Brain microvascular endothelial cell (primary cell): Measurements from ENCODE around the gene UBA52.
A peak's percentile ranks its signal among the peaks of the same experiment; 100 is the strongest.

ENCODE experiments used
- DNase-seq: peaks from one replicate; pipeline ENCODE4 v3.0.0-alpha.2; 2020
- H3K27ac ChIP-seq: fragments of 250-450 bp; sonication (Bioruptor Pico); 2 replicates; pipeline ENCODE4 v1.5.1; 2020; ENCODE audit warnings: mild to moderate bottlenecking, moderate library complexity
- H3K27me3 ChIP-seq: fragments of 250-450 bp; sonication (Bioruptor Pico); replicated peaks from 2 replicates; pipeline ENCODE4 v1.5.1; 2020; ENCODE audit warnings: mild to moderate bottlenecking
- H3K36me3 ChIP-seq: fragments of 250-450 bp; sonication (Bioruptor Pico); replicated peaks from 2 replicates; pipeline ENCODE4 v1.5.1; 2020; ENCODE audit warnings: mild to moderate bottlenecking
- H3K4me3 ChIP-seq: 2 replicates; pipeline ENCODE4 v1.5.1; 2011; ENCODE audit warnings: low read depth, mild to moderate bottlenecking, control low read depth, low read length, moderate library complexity
- in situ Hi-C: cut with HindIII; loops from 2 replicates; pipeline ENCODE4 v1.10.0; 2017; ENCODE audit warnings: low sequenced_read_pairs, low pct_ligation_motif_present
- TF ChIP-seq, protein P1 (sequence below): IDR thresholded peaks from 2 replicates; pipeline ENCODE4 v1.5.1; 2011; ENCODE audit warnings: low read depth, mild to moderate bottlenecking, moderate library complexity, low read length, control low read depth, inconsistent platforms; ENCODE audit errors: missing control alignments

UBA52 gene

DNA sequence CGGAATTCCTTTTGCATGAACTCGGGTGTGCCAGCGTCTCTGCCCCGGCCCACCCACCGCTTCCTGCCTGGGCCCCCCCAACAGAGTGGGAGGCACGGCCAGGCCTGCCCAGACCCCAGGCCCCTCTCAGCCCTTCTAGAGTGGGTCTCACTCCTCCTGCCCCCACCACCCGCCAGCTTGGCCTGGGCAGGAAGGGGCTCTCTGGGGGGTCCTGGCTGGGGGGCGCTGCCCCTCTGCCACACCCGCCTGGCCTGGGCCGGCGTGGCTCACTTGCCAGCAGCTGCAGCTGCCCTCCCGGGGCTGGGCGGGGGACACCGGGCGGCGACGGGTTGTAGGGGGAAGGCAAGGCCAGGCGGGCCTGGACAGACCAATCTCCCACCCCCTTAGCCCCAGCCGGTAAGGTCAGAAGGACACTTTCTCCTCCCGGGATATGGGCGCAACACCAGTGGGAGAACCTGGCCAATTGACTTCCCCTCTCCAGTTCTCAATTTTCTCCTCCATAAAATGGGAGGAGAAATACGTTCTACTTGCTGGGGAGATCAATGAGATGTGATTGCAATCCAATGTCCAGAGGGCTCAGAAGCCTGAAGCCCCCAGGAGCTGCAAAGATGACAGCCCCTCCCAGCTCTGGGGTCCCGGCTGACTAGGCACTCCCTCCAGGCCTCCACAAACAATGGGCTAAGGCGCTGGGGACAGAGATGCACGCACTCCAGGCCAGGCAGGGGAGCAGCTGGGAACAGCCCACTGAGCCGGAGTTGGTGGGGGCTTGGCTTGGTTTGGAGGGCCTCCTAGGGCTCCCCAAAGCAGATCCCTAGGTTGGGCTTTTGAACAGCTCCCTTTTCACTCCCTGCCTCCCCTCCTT lies 32.5 kb downstream of the UBA52 start:
- Histone ChIP-seq H3K27ac (no peak overlapping the region), H3K36me3 (no peaks in the 10 kb centered on the region), H3K4me3 (no peak overlapping the region), H3K27me3 (peaks cover 51% of the 10 kb centered on the region)
- DNase-seq = no peak
- TF ChIP-seq, protein P1, sequence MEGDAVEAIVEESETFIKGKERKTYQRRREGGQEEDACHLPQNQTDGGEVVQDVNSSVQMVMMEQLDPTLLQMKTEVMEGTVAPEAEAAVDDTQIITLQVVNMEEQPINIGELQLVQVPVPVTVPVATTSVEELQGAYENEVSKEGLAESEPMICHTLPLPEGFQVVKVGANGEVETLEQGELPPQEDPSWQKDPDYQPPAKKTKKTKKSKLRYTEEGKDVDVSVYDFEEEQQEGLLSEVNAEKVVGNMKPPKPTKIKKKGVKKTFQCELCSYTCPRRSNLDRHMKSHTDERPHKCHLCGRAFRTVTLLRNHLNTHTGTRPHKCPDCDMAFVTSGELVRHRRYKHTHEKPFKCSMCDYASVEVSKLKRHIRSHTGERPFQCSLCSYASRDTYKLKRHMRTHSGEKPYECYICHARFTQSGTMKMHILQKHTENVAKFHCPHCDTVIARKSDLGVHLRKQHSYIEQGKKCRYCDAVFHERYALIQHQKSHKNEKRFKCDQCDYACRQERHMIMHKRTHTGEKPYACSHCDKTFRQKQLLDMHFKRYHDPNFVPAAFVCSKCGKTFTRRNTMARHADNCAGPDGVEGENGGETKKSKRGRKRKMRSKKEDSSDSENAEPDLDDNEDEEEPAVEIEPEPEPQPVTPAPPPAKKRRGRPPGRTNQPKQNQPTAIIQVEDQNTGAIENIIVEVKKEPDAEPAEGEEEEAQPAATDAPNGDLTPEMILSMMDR = no peak
- in situ Hi-C loops = no loop called here

DNA sequence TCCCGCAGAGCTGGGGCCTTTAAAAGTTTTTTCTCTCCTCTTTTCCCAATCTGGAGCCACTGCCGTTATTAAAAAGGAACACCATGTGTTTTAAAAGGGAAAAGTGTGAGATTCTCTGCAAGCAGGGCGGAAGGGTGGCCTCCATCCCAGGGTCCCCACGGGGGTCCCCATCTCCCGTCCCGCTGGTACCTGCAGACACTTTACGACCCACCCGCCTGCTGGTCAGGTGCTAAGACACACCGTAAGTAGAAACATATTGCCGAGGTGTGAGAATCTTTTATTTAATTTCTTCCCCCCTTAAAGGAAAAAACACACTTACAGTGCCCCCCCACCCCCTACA lies 33.1 kb downstream of the UBA52 start:
- Histone ChIP-seq H3K27me3 (peaks cover 57% of the 10 kb centered on the region), H3K4me3 (no peak overlapping the region), H3K36me3 (no peaks in the 10 kb centered on the region), H3K27ac (no peak overlapping the region)
- TF ChIP-seq, protein P1 = no peak
- in situ Hi-C loops = no loop called here
- DNase-seq = no peak

DNA sequence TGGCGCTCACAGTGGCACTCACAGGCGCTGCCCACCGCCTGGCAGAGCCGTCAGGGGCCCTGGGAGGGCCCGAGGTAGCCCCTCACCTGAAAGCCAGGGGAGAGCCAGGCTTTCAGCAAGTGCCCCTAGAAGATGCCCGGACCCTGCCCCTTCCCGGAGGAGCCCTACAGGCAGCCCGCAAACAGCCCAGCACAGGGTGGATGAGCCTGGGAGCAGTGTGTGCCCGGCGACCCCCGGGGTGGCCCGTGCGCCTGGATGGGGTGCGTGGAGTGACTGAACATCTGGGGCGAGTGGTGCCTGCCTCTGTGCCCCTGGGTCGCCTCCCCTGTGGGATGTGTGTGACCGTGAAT lies 33.5 kb downstream of the UBA52 start:
- H3K4me3 ChIP-seq = peak overlapping the region; percentile 32
- DNase-seq = no peak
- peaks cover 61% of the 10 kb centered on the region for H3K27me3 ChIP-seq
- no peaks in the 10 kb centered on the region for H3K36me3 ChIP-seq
- TF ChIP-seq, protein P1 = no peak
- in situ Hi-C loops = no loop called here
- no peak overlapping the region for H3K27ac ChIP-seq

DNA sequence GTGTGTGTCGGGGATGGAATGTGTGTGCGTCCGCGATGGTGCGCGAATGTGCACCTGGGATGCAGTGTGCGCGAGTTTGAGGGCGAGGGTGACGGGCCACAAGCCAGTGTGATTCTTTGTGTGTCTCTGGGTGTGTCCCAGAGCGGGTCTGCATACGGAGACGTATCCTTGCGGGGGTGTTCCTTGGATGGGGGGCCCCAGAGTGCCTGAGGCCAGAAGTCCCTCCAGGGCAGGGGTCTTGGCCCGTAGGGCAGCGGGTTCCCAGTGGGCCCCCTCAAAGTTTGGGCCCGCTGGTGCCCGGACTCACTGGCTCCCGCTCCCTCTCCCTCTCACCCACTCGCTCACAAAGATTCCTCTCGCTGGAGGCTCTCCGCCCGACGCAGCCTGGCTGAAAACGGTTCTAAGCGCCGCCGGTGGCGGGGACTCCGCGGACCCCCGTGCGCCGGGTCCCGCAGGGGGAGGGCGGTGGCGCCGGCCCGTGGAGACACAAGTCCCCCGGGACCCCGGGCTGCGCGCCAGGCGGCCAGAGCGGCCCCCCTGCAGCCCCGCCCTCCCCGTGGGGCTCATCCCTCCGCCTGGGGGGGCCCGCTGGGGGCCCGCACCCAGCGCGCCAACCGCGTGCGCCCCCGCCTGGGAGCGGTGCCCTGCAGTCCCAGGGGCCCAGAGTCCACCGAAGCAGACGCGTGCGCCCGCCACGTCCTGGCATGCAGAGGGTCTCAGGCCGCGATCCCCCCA lies 34.1 kb downstream of the UBA52 start:
- in situ Hi-C loops = no loop called here
- H3K4me3 ChIP-seq = peak overlapping the region; percentile 32
- DNase-seq = no peak
- H3K27ac ChIP-seq = no peak overlapping the region
- TF ChIP-seq, protein P1 = no peak
- peaks cover 67% of the 10 kb centered on the region for H3K27me3 ChIP-seq
- H3K36me3 ChIP-seq = no peaks in the 10 kb centered on the region

DNA sequence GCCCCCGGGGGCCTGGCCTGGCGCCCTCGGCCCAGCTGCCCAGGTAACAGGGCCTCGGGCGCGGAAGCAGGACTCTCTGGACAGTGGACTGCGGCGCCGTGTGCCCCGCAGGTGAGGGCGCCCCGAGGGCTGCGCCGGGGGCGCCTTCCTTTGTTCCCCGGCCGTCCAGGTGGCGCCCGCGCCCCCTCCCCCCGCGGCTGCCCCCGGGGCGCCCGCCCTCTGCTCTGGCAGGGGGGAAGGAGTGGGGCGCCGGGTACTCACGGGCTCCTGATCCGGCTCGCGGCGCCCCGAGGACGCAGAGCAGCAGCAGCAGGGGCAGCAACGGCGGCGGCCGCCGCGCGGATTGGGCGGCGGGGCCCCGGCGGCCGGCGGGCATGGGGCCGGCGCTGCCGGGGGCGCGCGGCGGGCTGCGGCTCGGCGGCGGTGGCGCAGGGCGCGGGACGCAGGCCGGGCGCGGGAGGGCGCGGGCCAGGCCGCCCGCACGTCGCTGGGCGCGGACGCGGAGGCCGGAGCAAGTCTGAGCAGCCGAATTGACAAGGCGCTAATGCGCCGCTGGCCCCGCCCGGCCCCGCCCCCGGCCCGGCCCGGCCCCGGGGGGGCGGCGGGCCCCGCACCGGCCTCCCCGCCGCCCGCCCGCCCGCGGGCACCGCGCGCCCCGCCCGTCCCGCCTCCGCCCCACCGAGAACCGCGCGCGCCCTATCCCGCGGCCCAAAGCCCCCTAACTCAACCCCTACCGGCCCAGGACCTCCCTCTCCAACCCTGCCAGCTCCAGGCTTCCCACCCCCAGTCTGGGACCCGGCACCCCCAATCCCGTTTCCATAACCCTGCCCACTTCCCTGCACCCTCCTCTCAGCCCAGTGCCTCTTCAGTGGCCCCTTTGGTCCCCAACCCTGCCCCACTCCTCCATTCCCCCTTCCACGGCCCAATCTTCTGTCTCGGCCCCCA lies 34.9 kb downstream of the UBA52 start, which contains the start of gene CRLF1:
CRLF1 (minus strand) TSS at position 519 of the 945 bp plus-strand sequence; CDS start at position 376, 143 bp downstream.
- H3K36me3 ChIP-seq = no peaks in the 10 kb centered on the region
- in situ Hi-C loops = no loop called here
- peaks cover 73% of the 10 kb centered on the region for H3K27me3 ChIP-seq
- TF ChIP-seq, protein P1 = no peak
- DNase-seq = no peak
- H3K27ac ChIP-seq = no peak within 1 kb of the TSS
- peak within 1 kb of the TSS; percentile 32 for H3K4me3 ChIP-seq
